ENCODE data around the gene ZNF197.

ZNF197 gene

DNA sequence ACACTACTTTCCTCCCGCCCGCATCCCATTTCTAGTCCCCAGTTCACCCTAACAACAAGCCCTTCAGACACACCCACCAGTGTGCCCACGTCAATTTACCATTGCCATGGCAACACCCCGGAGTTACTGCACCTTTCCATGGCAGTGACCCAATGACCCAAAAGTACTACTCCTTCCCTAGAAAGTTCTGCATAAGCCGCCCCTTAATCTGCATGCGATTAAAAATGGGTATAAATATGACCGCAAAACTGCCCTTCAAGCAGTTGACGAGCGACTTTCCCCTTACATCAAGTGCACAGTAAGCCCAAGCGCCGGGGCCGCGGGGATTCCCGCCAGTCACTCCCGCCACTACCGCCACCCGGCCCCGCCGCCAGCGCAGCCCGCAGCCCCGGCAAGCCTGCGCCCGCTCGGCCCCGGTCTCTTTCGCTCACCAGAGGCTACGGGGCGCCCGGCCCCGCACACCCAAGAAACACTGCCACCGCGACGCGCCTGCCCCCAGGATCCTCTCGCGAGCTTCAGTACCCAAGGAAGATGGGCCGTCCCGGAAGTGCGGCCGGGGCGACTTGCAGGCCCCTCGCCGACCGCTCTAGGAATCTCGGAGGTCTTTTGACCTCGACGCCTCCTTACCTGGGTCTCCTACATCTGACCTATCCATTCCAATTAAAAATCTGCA lies 60.4 kb downstream of the ZNF197 start:
- TF ChIP-seq, protein P1, sequence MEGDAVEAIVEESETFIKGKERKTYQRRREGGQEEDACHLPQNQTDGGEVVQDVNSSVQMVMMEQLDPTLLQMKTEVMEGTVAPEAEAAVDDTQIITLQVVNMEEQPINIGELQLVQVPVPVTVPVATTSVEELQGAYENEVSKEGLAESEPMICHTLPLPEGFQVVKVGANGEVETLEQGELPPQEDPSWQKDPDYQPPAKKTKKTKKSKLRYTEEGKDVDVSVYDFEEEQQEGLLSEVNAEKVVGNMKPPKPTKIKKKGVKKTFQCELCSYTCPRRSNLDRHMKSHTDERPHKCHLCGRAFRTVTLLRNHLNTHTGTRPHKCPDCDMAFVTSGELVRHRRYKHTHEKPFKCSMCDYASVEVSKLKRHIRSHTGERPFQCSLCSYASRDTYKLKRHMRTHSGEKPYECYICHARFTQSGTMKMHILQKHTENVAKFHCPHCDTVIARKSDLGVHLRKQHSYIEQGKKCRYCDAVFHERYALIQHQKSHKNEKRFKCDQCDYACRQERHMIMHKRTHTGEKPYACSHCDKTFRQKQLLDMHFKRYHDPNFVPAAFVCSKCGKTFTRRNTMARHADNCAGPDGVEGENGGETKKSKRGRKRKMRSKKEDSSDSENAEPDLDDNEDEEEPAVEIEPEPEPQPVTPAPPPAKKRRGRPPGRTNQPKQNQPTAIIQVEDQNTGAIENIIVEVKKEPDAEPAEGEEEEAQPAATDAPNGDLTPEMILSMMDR (IDR thresholded peaks at IDR 0.05; ENCODE audit: low read depth, low read length), result no peak
- DNase-seq (ENCODE audit: extremely low read depth, low read depth), result peak; percentile 71

DNA sequence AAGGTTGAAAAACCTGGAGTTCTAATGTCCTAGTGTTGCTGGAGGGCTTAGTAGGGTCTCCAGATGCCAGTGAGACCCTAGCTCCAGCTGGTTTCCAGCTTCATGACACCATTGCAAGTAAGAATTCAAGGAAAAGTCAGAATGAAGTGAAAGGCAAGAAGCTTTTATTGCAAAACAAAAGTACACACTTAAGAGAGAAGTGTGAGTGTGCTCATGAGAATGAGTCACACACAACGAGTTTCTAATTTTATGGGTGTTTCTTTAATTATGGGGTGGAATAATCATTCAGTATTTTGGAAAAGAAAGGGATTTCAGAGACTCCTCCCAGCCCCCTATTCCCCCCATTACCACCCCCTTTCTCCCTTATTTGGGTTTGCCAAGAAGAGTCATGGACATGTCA lies 63.1 kb downstream of the ZNF197 start:
- TF ChIP-seq, protein P1 (IDR thresholded peaks at IDR 0.05; ENCODE audit: low read depth, low read length), result no peak

More for the DNA sequence above, 63.1 kb downstream of the ZNF197 start:
- no peak for DNase-seq (ENCODE audit: extremely low read depth, low read depth)
